Hematopoietic multipotent progenitor cell treated with erythropoietin and hydrocortisone succinate and interleukin-3 and kit ligand, for 8 days (in vitro differentiated cells): Measurements from ENCODE around the gene AKAP5.
"Not testable (repeated sequence)": the region's sequence is repeated elsewhere in the genome, so short reads cannot be mapped to it uniquely, and the experiment has no call there.

Experiments
- DNase-seq: peaks from one replicate; pipeline ENCODE4 v3.0.0-alpha.2; 2015

The AKAP5 gene

DNA sequence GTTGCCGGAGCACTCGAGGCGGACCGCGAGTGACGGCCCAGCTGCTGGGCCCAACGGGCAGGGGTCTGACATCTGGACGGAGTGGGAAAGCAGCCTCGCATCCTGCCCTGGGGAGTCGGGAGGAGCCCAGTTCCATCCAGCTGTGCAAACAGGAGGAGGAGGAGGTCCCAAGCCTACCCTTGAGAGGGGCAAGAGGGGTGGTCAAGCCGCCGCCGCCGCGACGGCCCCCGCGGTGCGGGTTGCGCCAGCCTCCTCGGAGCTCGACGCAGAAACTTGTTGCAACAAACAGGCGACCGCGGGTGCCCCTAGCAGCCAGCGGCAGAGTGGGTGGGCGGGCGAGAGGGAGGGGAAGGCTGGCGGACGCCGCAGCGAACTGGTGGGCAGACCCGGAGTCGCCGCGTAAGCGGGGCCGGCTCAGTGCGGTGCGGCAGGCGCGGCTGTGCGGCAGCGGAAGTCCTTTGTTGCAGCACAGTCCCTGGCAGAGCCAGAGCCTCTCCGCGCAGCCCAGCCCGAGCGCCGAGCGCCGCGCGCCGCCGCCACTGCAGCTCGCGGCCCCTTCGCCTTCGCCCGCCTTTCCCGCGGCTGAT is 39.1 kb downstream of the AKAP5 start, which contains the start of gene ZBTB1:
TSS of gene ZBTB1 (plus strand) at position 461 of the 587 bp plus-strand sequence. CDS start 16,735 bp downstream, outside the sequence.
- peak; percentile 77 for DNase-seq

DNA sequence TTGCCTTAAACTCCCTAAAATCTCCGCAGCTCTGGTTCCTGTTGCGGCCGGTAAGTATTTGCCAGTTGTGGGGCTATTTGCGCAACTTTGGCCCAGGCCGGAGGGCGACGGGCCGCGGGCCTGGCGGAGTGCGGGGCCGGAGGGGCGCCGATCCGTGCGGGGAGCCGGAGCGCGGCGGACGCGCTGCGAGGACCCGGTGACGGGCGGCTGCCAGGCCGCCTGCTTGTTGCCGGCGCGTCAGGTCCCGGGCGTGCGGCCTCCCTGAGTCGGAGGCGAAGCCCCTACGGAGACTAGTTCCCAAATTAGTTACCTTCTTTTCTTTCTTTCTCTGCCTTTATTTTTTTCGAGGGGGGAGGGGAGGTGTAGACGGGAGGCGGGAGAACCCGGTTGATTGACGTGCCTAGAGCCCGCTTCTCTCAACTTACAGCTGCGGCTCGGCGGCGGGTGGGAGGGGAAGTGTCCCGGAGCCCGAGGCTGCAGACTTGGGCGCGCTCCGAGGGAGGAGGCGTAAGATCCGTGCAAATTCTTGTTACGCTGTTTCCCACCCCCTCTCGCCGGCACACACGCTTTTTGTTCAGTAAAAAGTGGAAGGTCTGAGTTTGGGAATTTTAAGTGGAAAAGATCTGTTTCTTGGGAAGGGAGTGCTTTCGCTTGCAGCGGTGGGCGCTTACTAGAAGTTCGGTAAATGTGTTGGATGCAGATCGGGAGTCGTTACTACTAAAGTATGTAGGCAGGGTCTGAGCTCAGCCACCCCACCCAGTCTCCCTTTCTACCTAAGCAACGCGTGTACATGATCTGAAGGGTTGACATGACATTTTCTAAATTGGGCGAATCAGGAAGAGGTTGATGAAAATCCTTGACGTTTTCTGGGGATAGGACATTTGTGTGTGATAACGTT is 39.8 kb downstream of the AKAP5 start:
- peak; percentile 91 for DNase-seq

DNA sequence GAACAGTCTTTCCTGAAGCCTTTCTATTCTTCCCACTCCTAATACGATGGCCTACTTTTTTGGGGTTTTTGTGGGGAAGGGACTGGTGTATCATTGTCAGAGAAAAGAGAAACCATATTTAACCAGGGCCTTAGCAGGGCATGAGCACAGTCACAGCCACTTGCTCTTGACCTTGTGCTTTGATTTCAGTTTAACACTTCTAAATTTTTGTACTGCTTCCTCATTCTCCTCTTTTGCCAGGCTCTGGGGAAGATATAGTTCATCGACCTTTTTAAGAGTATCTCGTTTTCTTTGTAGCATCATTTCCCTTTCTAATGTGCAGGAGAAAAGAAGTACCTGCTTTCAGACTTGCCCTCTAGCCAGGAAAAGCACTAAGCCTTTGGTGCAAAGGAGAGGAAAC is 41.4 kb downstream of the AKAP5 start:
- no peak for DNase-seq

DNA sequence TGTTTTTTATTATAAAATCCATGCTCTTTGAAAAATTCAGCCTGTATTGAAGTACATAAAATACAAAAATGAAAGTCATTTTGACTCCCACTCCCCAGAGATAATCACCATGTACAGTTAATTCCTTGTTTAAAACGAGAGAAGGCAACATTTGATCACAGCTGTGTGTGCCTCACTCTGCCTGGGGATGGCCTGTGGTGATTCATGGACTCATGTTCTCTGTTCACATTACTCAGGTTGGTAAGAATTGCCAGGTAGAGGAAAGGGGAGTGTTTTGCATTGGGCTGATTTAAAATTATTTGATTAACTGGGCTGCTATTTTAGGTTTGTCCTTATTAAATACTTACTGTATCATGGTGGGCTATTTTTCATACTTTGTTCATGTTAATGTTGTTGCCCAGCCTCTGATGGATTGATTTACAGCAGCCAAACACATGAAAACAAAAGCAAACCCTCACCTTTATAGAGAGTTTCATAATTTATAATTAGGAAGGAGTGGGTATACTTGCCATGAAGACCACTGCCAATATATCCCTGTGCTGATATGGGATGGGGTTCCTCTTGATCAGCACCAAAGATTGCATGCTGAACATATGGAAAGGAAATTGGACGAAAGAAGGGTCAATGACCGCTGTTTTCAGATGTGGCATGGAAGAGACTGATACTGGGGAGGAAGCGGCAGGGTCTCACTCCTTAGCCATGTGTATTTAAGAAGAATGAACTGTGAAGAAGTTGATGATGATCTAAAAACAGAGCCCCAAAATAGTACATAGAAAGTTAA is 42.3 kb downstream of the AKAP5 start:
- DNase-seq = no peak

DNA sequence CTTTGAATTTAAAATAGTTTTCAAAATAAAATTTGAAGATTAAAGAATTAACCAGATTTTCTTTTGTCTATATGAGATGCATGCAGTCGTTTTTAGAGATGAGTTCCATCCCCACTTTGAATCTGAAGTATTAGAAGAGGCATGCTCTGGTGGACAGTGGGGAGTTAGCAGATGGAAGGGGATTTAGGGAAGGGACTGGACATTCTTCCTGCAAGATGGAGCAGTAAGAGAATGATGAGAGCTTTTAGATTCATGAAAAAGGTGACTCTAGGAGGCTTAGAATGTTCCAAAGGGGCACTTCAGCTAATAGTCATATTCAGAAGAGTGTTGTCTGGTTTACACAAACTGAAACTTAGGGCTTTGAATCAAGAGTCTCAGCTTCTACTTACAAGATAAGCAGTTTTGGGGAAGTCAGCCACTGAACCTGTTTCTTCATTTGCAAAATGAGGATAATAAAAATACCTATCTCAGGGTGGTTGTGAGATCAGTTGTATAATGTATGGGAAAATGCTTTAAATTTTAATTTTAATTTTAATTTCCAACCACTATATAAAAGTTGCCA is 43.0 kb downstream of the AKAP5 start:
- no peak for DNase-seq

DNA sequence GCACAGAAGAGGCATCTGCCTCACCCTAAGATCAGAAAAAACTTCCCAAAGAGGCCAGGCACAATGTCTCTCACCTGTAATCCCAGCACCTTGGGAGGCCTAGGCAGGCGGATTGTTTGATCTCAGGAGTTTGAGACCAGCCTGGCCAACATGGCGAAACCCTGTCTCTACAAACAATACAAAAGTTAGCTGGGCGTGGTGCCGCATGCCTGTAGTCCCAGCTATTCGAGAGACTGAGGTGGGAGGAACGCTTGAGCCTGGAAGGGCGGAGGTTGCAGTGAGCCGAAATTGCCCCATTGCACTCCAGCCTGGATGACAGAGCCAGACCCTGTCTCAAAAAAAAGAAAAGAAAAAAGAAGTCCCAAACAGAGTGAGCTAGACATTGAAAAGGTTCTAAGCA is 43.7 kb downstream of the AKAP5 start:
- DNase-seq = no peak

DNA sequence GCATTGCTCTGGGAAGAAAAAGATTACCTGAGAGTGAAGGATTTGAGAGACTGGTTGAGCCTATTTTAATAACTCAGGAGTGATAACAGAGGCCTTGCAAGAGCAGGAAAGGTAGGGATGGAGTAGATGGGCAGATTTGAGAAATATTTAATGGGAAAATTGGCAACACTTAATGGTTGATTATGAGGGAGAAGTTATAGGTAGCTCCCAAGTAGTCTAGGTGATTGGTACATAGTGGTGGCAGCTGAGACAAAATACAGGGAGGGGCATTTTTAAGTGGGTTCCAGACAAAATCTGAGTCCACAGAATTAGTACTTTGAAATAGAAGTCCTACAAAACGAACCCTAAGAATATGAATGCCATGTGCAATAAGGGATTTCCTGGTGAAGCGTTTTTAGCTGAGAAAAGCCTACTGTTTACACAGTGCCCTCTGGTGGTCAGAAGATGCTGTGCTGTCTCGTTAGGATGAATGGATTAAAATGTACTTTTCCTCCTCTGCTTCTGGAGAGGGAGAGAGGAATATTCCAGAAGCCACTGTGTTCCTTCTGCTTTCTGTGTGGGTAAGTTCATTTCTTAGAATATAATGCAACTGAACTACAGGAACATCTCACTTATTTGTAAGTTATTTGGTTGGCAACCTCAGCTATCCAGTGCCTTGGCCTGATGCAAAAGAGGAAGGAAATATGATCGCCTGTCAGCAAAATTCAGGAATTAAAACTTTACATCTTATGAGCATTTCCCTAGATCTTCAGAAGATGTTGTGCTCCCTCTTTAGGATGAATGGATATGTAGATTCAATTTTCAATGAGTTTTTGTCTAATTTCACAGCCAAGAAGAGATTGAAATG is 45.7 kb downstream of the AKAP5 start:
- peak; percentile 81 for DNase-seq

DNA sequence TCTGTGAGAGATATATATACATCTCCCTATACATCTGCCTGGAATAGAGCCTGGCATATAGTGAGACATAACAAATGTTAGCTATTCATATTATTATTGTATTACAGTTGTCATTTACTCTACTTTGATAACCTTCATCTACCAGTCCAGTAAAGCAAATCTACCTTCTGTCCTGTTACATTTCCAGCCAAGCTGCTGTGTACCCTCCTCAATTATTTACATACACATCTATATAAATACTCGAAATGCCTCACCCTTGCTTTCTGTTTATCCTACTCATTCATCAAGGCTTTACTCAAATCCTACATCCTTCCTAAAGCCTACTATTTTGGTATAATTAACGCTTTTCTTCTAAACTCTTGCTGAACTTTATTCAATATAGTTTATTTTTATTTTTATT is 48.0 kb downstream of the AKAP5 start:
- DNase-seq = no peak

DNA sequence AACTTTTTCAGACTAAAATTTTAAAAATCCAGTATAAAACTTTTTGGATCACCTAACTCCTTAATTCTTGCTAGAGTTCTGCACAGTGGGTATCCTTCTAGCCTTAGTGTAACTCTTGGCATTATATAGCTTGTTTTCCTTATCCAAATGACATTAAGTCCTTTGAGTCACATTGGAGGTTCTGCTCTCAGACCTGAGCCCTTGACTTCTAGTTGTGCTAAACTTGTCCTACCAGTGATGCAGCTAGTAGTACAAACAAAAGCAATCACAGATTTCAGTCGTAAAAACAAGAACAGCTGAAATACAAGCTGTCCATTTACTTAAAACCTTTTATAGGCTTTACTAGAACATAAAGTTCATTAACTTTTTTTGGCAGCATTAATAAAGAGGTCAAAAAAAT is 49.8 kb downstream of the AKAP5 start:
- no peak for DNase-seq

DNA sequence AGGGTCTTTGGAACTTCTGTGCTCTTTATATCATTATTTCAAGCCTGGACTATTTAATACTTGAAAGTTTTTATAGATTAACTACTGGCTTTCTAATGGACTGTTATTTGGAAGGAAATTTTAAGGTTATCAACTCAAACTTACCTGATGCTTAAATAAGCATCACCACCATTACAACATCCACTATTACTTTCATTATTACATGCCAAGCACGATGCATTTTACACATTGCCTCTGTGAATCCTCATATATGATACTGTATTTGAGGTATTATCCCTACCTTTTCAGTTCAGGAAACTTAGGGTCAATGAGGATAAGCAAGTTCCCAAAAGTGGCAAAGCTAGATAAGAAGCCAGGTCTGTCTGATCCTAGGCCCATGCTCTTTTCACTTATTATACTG is 51.7 kb downstream of the AKAP5 start:
- no peak for DNase-seq

DNA sequence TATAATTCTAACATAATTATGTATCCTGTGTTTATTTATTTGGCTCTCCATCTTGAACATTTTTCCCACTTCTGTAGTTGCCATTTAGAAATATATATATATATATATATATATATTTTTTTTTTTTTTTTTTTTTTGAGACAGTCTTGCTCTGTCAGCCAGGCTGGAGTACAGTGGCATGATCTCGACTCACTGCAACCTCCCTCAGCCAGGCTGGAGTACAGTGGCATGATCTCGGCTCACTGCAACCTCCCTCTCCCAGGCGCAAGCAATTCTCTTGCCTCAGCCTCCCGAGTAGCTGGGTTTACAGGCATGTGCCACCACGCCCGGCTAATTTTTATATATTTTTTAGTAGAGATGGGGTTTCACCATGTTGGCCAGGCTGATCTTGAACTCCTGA is 52.4 kb downstream of the AKAP5 start:
- DNase-seq = not testable (repeated sequence)

DNA sequence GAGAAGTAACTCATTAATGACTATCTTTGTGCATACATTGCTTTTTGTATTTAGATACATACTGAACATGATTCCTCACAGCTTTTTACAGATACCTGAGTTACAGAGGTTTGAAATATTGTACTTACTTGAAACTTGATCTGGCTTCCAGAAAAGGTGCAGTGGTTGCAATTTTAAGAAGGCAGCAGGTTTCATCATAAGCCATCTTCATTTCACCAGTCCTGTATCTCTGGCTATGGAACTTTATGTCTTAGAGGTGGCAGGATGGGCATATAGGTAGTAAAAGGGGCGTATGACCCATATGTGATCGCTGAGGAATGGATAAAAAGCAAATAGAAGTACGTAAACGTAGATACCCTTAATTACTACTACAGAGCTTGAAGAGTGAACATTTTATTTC is 52.9 kb downstream of the AKAP5 start:
- DNase-seq = no peak

DNA sequence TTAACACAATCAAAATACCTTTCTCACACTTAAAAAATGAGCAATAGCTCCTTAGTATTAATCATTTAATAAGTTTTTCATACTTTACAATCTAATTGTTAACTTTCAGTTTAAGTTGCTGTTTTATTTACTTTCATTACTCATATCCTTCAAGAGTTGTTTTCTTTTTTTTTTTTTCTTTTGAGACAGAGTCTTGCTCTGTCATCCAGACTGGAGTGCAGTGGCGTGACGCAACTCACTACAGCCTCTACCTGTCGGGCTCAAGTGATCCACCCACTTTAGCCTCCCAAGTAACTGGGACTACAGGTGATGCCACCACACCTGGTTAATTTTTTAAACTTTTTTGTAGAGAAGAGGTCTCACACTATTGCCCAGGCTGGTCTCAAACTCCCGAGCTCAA is 55.4 kb downstream of the AKAP5 start:
- DNase-seq = no peak

DNA sequence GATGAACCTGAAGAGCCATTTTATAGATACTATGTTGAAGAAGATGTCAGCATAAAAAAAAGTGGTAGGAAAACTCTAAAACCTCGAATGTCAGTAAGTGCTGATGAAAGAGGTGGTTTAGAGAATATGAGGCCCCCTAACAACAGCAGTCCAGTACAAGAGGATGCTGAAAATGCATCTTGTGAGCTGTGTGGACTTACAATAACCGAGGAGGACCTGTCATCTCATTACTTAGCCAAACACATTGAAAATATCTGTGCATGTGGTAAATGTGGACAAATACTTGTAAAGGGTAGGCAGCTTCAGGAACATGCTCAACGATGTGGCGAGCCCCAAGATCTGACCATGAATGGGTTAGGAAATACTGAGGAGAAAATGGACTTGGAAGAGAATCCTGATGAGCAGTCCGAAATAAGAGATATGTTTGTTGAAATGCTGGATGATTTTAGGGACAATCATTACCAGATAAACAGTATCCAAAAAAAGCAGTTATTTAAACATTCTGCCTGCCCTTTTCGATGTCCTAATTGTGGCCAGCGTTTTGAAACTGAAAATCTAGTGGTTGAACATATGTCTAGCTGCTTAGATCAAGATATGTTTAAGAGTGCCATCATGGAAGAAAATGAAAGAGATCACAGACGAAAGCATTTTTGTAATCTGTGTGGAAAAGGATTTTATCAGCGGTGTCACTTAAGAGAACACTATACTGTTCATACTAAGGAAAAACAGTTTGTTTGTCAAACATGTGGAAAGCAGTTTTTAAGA is 57.5 kb downstream of the AKAP5 start:
- no peak for DNase-seq
